BLaER1 treated with 17β-estradiol and CSF1 and Interleukin-3, amounts not matched to agents 10 nM and 100 nM (cell line): ENCODE data around the gene MRPS33.

Experiments
- H3K27ac ChIP-seq, 11 experiments: shearing (Covaris generic); formaldehyde crosslinking; 2 replicates each; pipeline ENCODE4 v1.8.1; 2022
- H3K27me3 ChIP-seq, 11 experiments: shearing (Covaris generic); formaldehyde crosslinking; 2 replicates each; pipeline ENCODE4 v1.8.1; 2022
- H3K36me3 ChIP-seq, 11 experiments: shearing (Covaris generic); formaldehyde crosslinking; 2 replicates each; pipeline ENCODE4 v1.8.1; 2022
- H3K4me1 ChIP-seq, 10 experiments: shearing (Covaris generic); formaldehyde crosslinking; 2 replicates each; pipeline ENCODE4 v1.8.1; 2022
- H3K4me2 ChIP-seq, 11 experiments: shearing (Covaris generic); formaldehyde crosslinking; 2 replicates each; pipeline ENCODE4 v1.8.1; 2022
- H3K4me3 ChIP-seq, 10 experiments: shearing (Covaris generic); formaldehyde crosslinking; 2 replicates each; pipeline ENCODE4 v1.8.1; 2022
- H3K9ac ChIP-seq, 11 experiments: shearing (Covaris generic); formaldehyde crosslinking; 2 replicates each; pipeline ENCODE4 v1.8.1; 2022
- H3K9me3 ChIP-seq, 11 experiments: shearing (Covaris generic); formaldehyde crosslinking; replicated peaks in 1 of 11; 2 replicates each; pipeline ENCODE4 v1.8.1; 2022
- H4K20me1 ChIP-seq, 11 experiments: shearing (Covaris generic); formaldehyde crosslinking; 2 replicates each; pipeline ENCODE4 v1.8.1; 2022
- Cebpa-rat ChIP-seq, 11 experiments: shearing (Covaris generic); IDR thresholded peaks; 2 replicates each; pipeline ENCODE4 v1.8.1; 2022

MRPS33 gene

DNA sequence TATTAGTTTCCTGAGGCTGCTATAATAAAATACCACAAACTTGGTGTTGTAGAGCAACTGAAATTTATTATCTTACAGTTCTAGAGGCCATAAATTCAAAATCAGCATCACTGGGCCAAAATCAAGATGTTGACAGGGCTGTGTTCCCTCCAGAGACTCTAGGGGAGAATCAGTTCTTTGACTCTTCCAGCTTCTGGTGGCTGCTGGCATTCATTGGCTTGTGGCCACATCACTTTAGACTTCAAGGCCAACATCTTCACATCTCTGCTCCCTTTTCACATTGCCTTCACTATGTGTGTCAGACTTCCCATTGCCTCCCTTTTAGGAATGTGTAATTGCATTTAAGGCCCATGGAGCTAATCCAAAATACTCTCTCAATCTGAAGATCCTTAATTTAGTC lies 1.6 kb upstream of the MRPS33 start:
- Histone ChIP-seq H3K27ac (no peak overlapping the region), H3K9ac (no peak overlapping the region), H3K36me3 (no peaks in the 10 kb centered on the region), H3K4me2 (no peak overlapping the region), H3K4me1 (peaks cover 15 to 29% (median 19%) of the 10 kb centered on the region in 10 experiments), H3K9me3 (peaks cover 0 to 7% (median 3%) of the 10 kb centered on the region in 11 experiments; a peak in 7 of 22 replicates), H3K27me3 (no peaks in the 10 kb centered on the region), H3K4me3 (no peak overlapping the region), H4K20me1 (no peaks in the 10 kb centered on the region)
- TF ChIP-seq Cebpa-rat (IDR thresholded peaks at IDR 0.05): no peak

DNA sequence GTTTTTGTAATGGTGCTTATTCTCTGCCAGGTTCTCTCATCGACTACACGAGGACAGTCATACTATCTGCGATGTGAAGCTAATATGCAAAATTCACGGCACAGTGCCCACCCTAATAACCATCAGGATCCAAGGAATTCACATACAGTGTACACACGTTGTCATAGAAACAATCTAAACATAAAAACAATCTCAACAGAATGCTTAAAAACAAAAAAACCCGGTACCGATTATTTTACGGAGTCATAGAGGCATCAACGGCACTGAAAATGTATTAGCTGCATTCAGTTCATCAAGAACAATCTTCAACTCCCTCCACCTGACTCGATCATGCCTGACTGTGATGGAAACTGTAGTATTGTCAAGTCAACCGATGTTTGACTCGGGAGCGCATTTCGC lies 628 bp downstream of the MRPS33 start:
- no peak for TF ChIP-seq Cebpa-rat (IDR thresholded peaks at IDR 0.05)
- Histone ChIP-seq H3K9ac (peak overlapping the region; percentile 78 to 89 (median 85)), H3K4me1 (peaks cover 15 to 29% (median 19%) of the 10 kb centered on the region in 10 experiments), H3K27me3 (no peaks in the 10 kb centered on the region), H3K36me3 (peaks cover 13 to 18% (median 16%) of the 10 kb centered on the region in 11 experiments; a peak in 21 of 22 replicates), H3K4me3 (peak overlapping the region; percentile 65 to 80 (median 72)), H4K20me1 (no peaks in the 10 kb centered on the region), H3K4me2 (peak overlapping the region; percentile 82 to 97 (median 90)), H3K27ac (peak overlapping the region; percentile 71 to 94 (median 90); a peak in 21 of 22 replicates), H3K9me3 (peaks cover 0 to 7% (median 3%) of the 10 kb centered on the region in 11 experiments; a peak in 7 of 22 replicates)

DNA sequence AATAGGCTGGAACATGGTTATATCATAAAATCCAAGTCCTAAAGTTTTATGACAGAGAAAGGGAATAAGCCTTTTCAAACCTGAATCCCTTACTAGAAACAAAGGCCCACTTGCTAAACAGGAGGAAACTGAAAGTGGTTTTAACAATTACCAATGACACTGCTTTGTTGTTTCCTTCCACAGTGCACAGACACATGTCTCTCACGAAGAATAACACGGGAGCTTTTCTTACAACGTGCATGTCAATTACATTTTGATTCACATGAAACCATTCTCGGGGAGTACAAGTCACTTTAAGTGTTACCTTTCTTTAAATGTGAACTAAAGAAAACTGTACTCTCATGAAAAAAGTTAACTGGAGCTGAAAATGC lies 1.4 kb downstream of the MRPS33 start:
- no peak for TF ChIP-seq Cebpa-rat (IDR thresholded peaks at IDR 0.05)
- Histone ChIP-seq H3K27me3 (no peaks in the 10 kb centered on the region), H3K27ac (peak overlapping the region in 7 of 11 experiments; percentile 2 to 94 (median 88); a peak in 8 of 22 replicates), H3K4me3 (peak overlapping the region in 5 of 10 experiments; percentile 69 to 80 (median 74); a peak in 8 of 20 replicates), H3K4me1 (peaks cover 15 to 29% (median 19%) of the 10 kb centered on the region in 10 experiments), H3K9me3 (peaks cover 0 to 7% (median 3%) of the 10 kb centered on the region in 11 experiments; a peak in 7 of 22 replicates), H4K20me1 (no peaks in the 10 kb centered on the region), H3K4me2 (peak overlapping the region; percentile 82 to 97 (median 90); a peak in 21 of 22 replicates), H3K9ac (peak overlapping the region in 6 of 11 experiments; percentile 1 to 86 (median 84); a peak in 8 of 22 replicates), H3K36me3 (peaks cover 13 to 26% (median 23%) of the 10 kb centered on the region in 11 experiments)

DNA sequence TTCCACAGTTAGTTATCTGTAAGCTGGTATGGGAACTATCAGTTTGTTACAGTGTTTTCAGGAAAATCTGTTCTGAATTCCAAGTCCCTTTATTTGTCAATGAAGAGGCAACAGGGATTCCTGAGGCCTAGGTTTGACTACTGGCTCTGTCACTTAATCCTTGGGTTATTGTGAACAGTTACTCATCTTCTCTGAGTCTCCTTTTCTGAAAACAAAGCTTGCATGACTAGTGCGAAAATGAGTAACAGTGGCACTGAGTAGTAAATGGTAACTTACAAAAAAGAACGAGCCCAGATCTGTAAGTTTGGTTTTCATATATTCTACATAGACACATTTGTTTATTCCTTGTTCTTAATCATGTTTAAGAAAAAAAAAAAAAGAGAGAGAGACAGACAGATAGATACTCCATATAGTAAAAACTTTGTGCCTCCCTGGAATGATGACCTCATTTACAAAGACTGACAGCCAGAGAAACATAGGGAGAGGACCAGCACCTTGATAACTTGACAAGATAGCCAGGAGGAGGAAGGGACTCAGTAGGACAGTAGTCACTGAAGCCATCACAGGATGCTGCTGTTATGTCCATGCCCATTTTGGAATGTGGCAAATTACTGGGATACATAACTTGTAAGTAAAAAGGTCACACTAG lies 1.9 kb downstream of the MRPS33 start:
- Histone ChIP-seq H3K4me3 (no peak overlapping the region), H3K4me2 (peak overlapping the region; percentile 82 to 97 (median 90); a peak in 16 of 22 replicates), H3K36me3 (peaks cover 15 to 31% (median 28%) of the 10 kb centered on the region in 11 experiments), H4K20me1 (no peaks in the 10 kb centered on the region), H3K9me3 (peaks cover 0 to 7% (median 3%) of the 10 kb centered on the region in 11 experiments; a peak in 7 of 22 replicates), H3K27me3 (no peaks in the 10 kb centered on the region), H3K27ac (peak overlapping the region in 5 of 11 experiments; percentile 2 to 94 (median 89); a peak in 6 of 22 replicates), H3K9ac (peak overlapping the region in 4 of 11 experiments; percentile 1 to 86 (median 14); a peak in 3 of 22 replicates), H3K4me1 (peaks cover 15 to 29% (median 19%) of the 10 kb centered on the region in 10 experiments)
- no peak for TF ChIP-seq Cebpa-rat (IDR thresholded peaks at IDR 0.05)

DNA sequence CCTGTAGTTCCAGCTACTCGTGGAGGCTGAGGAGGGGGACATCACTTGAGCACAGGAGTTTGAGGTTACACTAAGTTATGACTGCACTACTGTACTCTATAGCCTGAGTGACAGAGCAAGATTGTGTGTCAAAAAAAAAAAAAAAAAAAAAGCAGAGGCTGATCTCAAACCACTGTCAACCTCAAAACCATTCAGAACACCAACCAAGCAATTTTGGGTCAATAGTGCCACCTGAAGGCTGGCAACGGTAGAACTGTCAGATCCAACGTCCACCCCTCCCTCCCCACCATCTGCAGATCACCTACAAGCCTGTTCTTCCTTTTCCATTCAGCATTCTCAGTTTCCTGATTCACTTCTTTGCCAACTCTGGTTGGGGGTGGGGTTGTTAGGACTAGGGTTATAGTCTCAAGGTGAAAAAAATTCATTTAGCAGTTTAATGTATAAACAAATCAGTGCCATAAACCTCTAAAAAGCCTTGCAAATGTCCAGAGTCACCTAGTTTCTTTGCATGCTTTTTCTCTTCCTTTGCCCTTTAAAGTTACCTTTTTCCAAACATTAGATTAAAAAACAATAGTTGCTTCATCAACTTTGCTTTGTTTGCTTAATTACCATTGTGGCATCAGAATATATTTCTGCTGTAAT lies 2.6 kb downstream of the MRPS33 start:
- no peak overlapping the region for H3K4me2 ChIP-seq
- no peak for TF ChIP-seq Cebpa-rat (IDR thresholded peaks at IDR 0.05)
- peaks cover 0 to 7% (median 3%) of the 10 kb centered on the region in 11 experiments; a peak in 7 of 22 replicates for H3K9me3 ChIP-seq

DNA sequence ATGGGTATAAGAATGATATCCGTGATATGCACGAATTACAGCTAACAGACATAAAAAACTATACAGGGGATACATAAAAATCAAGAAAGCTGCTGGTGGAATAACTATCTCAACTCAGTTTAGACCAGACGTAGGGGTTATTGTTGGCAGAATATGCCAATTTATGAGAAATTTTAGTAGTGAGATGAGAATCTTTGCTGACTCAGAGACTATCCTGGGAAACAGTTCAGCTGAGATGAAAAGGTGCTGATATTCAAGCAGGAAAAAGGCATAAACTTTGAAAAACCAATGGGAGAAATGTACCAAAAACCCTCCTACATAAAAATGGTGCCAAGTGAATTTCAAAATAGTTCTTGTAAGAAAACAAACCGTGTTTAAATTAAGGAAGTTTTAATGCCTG lies 3.3 kb downstream of the MRPS33 start:
- no peaks in the 10 kb centered on the region for H3K27me3 ChIP-seq
- H4K20me1 ChIP-seq: peaks cover 0 to 4% (median 0%) of the 10 kb centered on the region in 11 experiments; a peak in 1 of 22 replicates
- no peak for TF ChIP-seq Cebpa-rat (IDR thresholded peaks at IDR 0.05)
- peak overlapping the region in 1 of 11 experiments; percentile 28; a peak in 1 of 22 replicates for H3K9ac ChIP-seq
- H3K27ac ChIP-seq: no peak overlapping the region
- H3K4me2 ChIP-seq: no peak overlapping the region
- peaks cover 15 to 29% (median 19%) of the 10 kb centered on the region in 10 experiments for H3K4me1 ChIP-seq
- no peak overlapping the region for H3K4me3 ChIP-seq
- H3K36me3 ChIP-seq: peaks cover 29 to 45% (median 42%) of the 10 kb centered on the region in 11 experiments
- peaks cover 0 to 5% (median 3%) of the 10 kb centered on the region in 11 experiments; a peak in 7 of 22 replicates for H3K9me3 ChIP-seq

More for the DNA sequence above, 2.6 kb downstream of the MRPS33 start:
- Histone ChIP-seq H3K9ac (no peak overlapping the region), H4K20me1 (peaks cover 0 to 4% (median 0%) of the 10 kb centered on the region in 11 experiments; a peak in 1 of 22 replicates), H3K4me1 (peaks cover 15 to 29% (median 19%) of the 10 kb centered on the region in 10 experiments), H3K4me3 (no peak overlapping the region), H3K27me3 (no peaks in the 10 kb centered on the region), H3K36me3 (peaks cover 21 to 38% (median 34%) of the 10 kb centered on the region in 11 experiments), H3K27ac (no peak overlapping the region)

DNA sequence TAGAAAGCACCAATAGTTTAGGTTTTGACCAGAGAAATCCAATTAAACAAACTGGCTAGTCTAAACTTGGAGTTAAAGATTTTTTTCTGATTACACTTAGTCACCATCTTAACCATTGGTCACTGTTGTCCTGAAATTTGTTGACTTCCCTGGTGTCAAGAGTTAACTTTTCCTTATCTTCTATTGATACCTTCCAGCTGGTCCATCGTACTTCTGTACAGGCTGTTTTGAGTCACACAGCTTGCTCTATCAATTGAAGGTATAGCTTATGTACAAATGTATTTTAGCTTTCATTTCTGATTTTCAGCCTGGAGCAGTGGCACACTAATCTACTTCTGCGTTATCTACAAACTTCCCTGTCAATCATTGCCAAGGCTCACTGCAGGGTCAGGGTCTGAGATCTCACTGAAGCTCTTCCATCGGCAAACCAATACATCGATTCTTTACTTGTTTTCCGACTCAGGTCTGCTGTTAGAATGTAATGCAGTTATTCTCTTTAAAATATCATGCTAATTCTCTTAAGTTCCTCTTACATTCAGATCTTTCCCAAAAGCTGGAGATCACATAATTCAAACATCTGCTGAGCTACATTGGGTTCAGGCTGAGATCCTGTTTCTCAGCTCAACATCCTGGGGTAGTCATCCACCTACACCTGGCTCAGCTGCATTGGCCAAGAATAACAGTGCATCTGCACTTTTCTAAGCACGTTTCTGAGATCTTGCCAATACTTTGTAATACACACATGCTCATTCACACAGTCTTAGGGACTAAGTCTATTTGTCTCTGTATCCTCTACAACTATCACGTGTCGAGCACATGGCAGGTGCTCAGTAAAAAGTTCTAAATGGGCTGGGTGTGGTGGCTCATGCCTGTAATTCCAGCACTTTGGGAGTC lies 11.3 kb downstream of the MRPS33 start:
- Histone ChIP-seq H3K4me2 (no peak overlapping the region), H3K4me1 (no peaks in the 10 kb centered on the region), H3K9ac (no peak overlapping the region), H3K4me3 (no peak overlapping the region), H3K27ac (no peak overlapping the region), H3K9me3 (no peaks in the 10 kb centered on the region), H3K36me3 (peaks cover 26 to 37% (median 33%) of the 10 kb centered on the region in 11 experiments), H3K27me3 (no peaks in the 10 kb centered on the region), H4K20me1 (peaks cover 0 to 4% (median 0%) of the 10 kb centered on the region in 11 experiments; a peak in 1 of 22 replicates)
- no peak for TF ChIP-seq Cebpa-rat (IDR thresholded peaks at IDR 0.05)

DNA sequence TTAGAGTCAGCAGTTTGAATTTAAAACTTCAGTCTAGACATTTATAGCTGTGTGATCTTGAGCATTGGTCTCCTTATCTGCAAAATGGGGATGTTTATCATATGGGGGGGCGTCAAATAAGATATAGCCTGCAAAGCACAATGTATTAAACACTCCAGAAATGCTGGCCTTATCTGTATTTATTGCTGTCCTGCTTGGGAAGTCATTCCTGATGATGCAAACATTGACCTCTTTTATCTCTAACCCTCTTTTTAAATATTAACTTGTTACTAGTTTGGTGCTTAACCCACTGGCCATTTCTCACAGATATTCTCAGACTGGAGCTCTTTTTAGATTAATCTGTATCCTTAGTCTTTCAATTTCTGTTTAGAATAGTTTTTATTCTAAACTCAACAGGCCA lies 13.2 kb downstream of the MRPS33 start:
- Histone ChIP-seq H3K4me2 (no peak overlapping the region), H3K36me3 (peaks cover 12 to 18% (median 15%) of the 10 kb centered on the region in 11 experiments; a peak in 21 of 22 replicates)
- no peak for TF ChIP-seq Cebpa-rat (IDR thresholded peaks at IDR 0.05)

More for the DNA sequence above, 13.2 kb downstream of the MRPS33 start:
- Histone ChIP-seq H4K20me1 (no peaks in the 10 kb centered on the region), H3K9me3 (no peaks in the 10 kb centered on the region), H3K27ac (no peak overlapping the region), H3K27me3 (no peaks in the 10 kb centered on the region), H3K4me3 (no peak overlapping the region), H3K9ac (no peak overlapping the region), H3K4me1 (no peaks in the 10 kb centered on the region)
